Osteoblast (primary cell): ENCODE measurements around the gene CLRN3. TPM values are rescaled to one million over a fixed set of nuclear protein-coding genes. Genes with fewer than 3 reads are reported as not detected.
A peak's percentile ranks its signal among the peaks of the same experiment; 100 is the strongest.

Experiments
- DNase-seq: peaks from one replicate; pipeline ENCODE4 v3.0.0; 2011; ENCODE audit warnings: low spot score, mixed read lengths; ENCODE audit not compliant: insufficient read length; ENCODE audit errors: missing footprints
- H2AFZ ChIP-seq: 2 replicates; pipeline ENCODE4 v1.6.0; 2011; ENCODE audit warnings: mild to moderate bottlenecking, low read length
- H3K27ac ChIP-seq: 2 replicates; pipeline ENCODE4 v1.5.1; 2011; ENCODE audit warnings: mild to moderate bottlenecking, low read depth, low read length, moderate library complexity
- H3K27me3 ChIP-seq: 2 replicates; pipeline ENCODE4 v1.6.0; 2012; ENCODE audit warnings: mild to moderate bottlenecking, control low read depth, inconsistent platforms, low read length, moderate library complexity; ENCODE audit not compliant: insufficient read depth
- H3K36me3 ChIP-seq: 2 replicates; pipeline ENCODE4 v1.5.1; 2011; ENCODE audit warnings: mild to moderate bottlenecking, low read length, control low read depth, moderate library complexity; ENCODE audit not compliant: insufficient read depth
- H3K4me1 ChIP-seq: 2 replicates; pipeline ENCODE4 v1.5.1; 2011; ENCODE audit warnings: mild to moderate bottlenecking, low read length, control low read depth, moderate library complexity; ENCODE audit not compliant: insufficient read depth
- H3K4me2 ChIP-seq: 2 replicates; pipeline ENCODE4 v1.6.0; 2011; ENCODE audit warnings: mild to moderate bottlenecking, low read length; ENCODE audit not compliant: insufficient read depth
- H3K4me3 ChIP-seq: fragments of 200-600 bp; sonication (generic); 3 replicates; pipeline ENCODE4 v1.5.1; 2012; ENCODE audit warnings: mild to moderate bottlenecking, low read length, inconsistent platforms; ENCODE audit not compliant: insufficient read depth
- H3K79me2 ChIP-seq: 2 replicates; pipeline ENCODE4 v1.6.0; 2012; ENCODE audit warnings: mild to moderate bottlenecking, low read length, control low read depth, inconsistent platforms; ENCODE audit not compliant: insufficient read depth
- H3K9me3 ChIP-seq: 2 replicates; pipeline ENCODE4 v1.5.1; 2011; ENCODE audit warnings: low read depth, low read length, control low read depth
- H4K20me1 ChIP-seq: 2 replicates; pipeline ENCODE4 v1.6.0; 2012; ENCODE audit warnings: mild to moderate bottlenecking, low read length, control low read depth; ENCODE audit not compliant: insufficient read depth
- CTCF ChIP-seq: IDR thresholded peaks from 2 replicates; pipeline ENCODE4 v1.5.1; 2011; ENCODE audit warnings: mild to moderate bottlenecking, low read depth, low read length, moderate library complexity; ENCODE audit errors: extremely low read depth
- total RNA-seq: library from RNA; depleted of rRNA; stranded (reverse); fragments of >200 nt; gene quantifications from 2 replicates; pipeline ENCODE4 v1.2.3, GENCODE V29; 2012

CLRN3 gene
- total RNA-seq, 1 donor = not detected

- H3K4me1 ChIP-seq = peaks cover 10% of the 10 kb centered on the region
- no peaks in the 10 kb centered on the region for H3K36me3 ChIP-seq
- no peaks in the 10 kb centered on the region for H4K20me1 ChIP-seq
- H3K9me3 ChIP-seq = no peaks in the 10 kb centered on the region
- H3K4me2 ChIP-seq = no peak overlapping the region
- H2AFZ ChIP-seq = no peak overlapping the region
- DNase-seq = no peak
- no peaks in the 10 kb centered on the region for H3K79me2 ChIP-seq
- H3K4me3 ChIP-seq = no peak overlapping the region
- H3K27ac ChIP-seq = no peak overlapping the region
- no peak for TF ChIP-seq CTCF
- H3K27me3 ChIP-seq = peaks cover 6% of the 10 kb centered on the region
These were observed 2.5 kb downstream of the CLRN3 start for GRCh38 chr10:127890216-127890615.

DNA sequence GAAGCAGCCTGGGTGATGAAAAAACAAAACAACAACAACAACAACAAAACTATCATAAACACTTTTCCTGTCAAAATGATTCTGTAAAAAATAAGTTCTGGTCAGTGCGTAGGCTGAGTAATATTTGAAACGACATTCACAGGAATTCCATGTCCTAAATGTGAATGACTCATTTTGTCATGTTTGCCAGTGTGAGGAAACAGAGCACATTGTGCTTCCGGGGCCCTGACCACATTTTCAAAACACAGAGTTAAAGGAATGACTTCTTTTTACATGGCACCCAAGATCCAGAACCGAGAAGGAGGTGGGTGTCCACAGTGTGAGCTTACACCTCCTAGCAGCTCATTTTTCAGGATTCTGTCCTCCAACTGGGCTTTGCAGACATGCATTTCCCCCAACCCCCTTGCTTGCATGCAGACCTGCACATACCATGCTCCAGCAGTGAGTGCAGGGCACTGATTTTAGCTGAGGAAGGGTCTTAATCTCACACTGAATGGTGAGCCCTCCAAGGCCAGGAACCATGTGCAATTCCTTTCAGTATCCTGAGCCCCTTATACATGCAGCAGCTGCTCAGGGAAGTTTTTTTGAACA lies 3.0 kb downstream of the CLRN3 start:
- Histone ChIP-seq H3K79me2 (no peaks in the 10 kb centered on the region), H3K4me1 (peaks cover 10% of the 10 kb centered on the region), H3K27ac (no peak overlapping the region), H2AFZ (no peak overlapping the region), H3K36me3 (no peaks in the 10 kb centered on the region), H3K27me3 (peaks cover 6% of the 10 kb centered on the region), H3K4me2 (peak overlapping the region; percentile 1), H3K4me3 (no peak overlapping the region), H4K20me1 (no peaks in the 10 kb centered on the region), H3K9me3 (no peaks in the 10 kb centered on the region)
- TF ChIP-seq CTCF = no peak
- DNase-seq = peak; percentile 86

GRCh38 chr10:127888521-127889312 lies 4.0 kb downstream of the CLRN3 start:
- TF ChIP-seq CTCF = no peak
- H3K4me3 ChIP-seq = no peak overlapping the region
- H4K20me1 ChIP-seq = no peaks in the 10 kb centered on the region
- no peak for DNase-seq
- no peak overlapping the region for H3K4me2 ChIP-seq
- peaks cover 10% of the 10 kb centered on the region for H3K4me1 ChIP-seq
- H3K27me3 ChIP-seq = peaks cover 6% of the 10 kb centered on the region
- H3K9me3 ChIP-seq = no peaks in the 10 kb centered on the region
- H3K36me3 ChIP-seq = no peaks in the 10 kb centered on the region
- no peak overlapping the region for H3K27ac ChIP-seq
- H3K79me2 ChIP-seq = no peaks in the 10 kb centered on the region
- H2AFZ ChIP-seq = no peak overlapping the region

- Histone ChIP-seq H3K79me2 (no peaks in the 10 kb centered on the region), H3K4me1 (peaks cover 10% of the 10 kb centered on the region), H3K27ac (no peak overlapping the region), H3K4me3 (no peak overlapping the region), H3K9me3 (no peaks in the 10 kb centered on the region), H3K27me3 (peaks cover 4% of the 10 kb centered on the region), H4K20me1 (no peaks in the 10 kb centered on the region), H2AFZ (no peak overlapping the region), H3K4me2 (no peak overlapping the region), H3K36me3 (no peaks in the 10 kb centered on the region)
- no peak for TF ChIP-seq CTCF
- no peak for DNase-seq
These were observed 5.0 kb downstream of the CLRN3 start for GRCh38 chr10:127887541-127888415.
